HG02884 (cell line): ENCODE measurements around the gene ITFG2.

Experiments
- ATAC-seq: cut with Tn5 transposase; IDR thresholded peaks from one replicate; pipeline ENCODE4 v1.9.1; 2021; ENCODE audit warnings: mild to moderate bottlenecking, moderate library complexity; ENCODE audit not compliant: unreplicated experiment

The ITFG2 gene

GRCh38 chr12:2794736-2795289, 17.7 kb upstream of the ITFG2 start, which contains the start of gene FKBP4:
Gene FKBP4, plus strand, starts transcription at chr12:2794970. Its CDS starts 170 bp downstream, at chr12:2795140.
- ATAC-seq: peak; percentile 76

- ATAC-seq: peak; percentile 62
Observed at GRCh38 chr12:2795291-2796186, 16.9 kb upstream of the ITFG2 start.

- no peak for ATAC-seq
Observed at GRCh38 chr12:2796187-2796666, 16.2 kb upstream of the ITFG2 start.

- ATAC-seq: no peak
Observed at GRCh38 chr12:2797721-2798418, 14.6 kb upstream of the ITFG2 start.

GRCh38 chr12:2800046-2800570, 12.4 kb upstream of the ITFG2 start:
- ATAC-seq: no peak

GRCh38 chr12:2801044-2801783, 11.3 kb upstream of the ITFG2 start:
- ATAC-seq: no peak

- no peak for ATAC-seq
Observed at GRCh38 chr12:2803635-2804392, 8.7 kb upstream of the ITFG2 start.

GRCh38 chr12:2804393-2805142, 7.9 kb upstream of the ITFG2 start:
- no peak for ATAC-seq

GRCh38 chr12:2805143-2805520, 7.3 kb upstream of the ITFG2 start:
- no peak for ATAC-seq

GRCh38 chr12:2806700-2807099, 5.8 kb upstream of the ITFG2 start:
- no peak for ATAC-seq

GRCh38 chr12:2811801-2812200, 667 bp upstream of the ITFG2 start:
- ATAC-seq: no peak

- no peak for ATAC-seq
Observed at GRCh38 chr12:2813214-2814185, 1.0 kb downstream of the ITFG2 start.

GRCh38 chr12:2819810-2820209, 7.3 kb downstream of the ITFG2 start:
- no peak for ATAC-seq

- no peak for ATAC-seq
Observed at GRCh38 chr12:2820432-2820831, 8.0 kb downstream of the ITFG2 start.

GRCh38 chr12:2823483-2823882, 11.0 kb downstream of the ITFG2 start:
- no peak for ATAC-seq

- ATAC-seq: no peak
Observed at GRCh38 chr12:2824541-2824940, 12.1 kb downstream of the ITFG2 start.

- no peak for ATAC-seq
Observed at GRCh38 chr12:2825132-2825531, 12.7 kb downstream of the ITFG2 start.

GRCh38 chr12:2826036-2826435, 13.6 kb downstream of the ITFG2 start:
- ATAC-seq: no peak
